ENCODE data around the gene ZBTB20. TPM values are rescaled to one million over a fixed set of nuclear protein-coding genes. Genes with fewer than 3 reads are reported as not detected.
A peak's percentile ranks its signal among the peaks of the same experiment; 100 is the strongest.

The ZBTB20 gene
- polyA plus RNA-seq, 1 of the 3 experiments (the other 2 are of a cell fraction), result 0.43 TPM

DNA sequence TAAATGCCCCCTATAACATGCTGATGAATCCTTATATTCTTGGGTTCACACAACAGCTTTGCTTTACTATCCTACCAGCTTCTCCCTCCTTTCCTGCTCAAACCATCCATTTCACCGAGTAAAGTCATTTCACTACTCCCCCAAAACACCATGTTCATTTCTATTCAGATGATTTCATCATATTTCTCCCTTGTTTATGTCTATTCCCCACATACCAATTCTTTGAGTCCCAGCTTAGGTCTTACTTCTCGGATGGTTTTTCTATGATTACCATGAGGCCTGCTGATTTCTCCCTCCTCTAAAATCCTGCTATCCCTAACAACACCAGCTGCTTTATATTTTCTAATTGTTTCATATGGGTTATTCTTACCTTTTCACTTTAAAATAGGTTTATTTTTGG, 621.8 kb downstream of the ZBTB20 start:
- H3K27me3 ChIP-seq (ENCODE audit: insufficient read depth), result no peaks in the 10 kb centered on the region
- TF ChIP-seq, protein P1, sequence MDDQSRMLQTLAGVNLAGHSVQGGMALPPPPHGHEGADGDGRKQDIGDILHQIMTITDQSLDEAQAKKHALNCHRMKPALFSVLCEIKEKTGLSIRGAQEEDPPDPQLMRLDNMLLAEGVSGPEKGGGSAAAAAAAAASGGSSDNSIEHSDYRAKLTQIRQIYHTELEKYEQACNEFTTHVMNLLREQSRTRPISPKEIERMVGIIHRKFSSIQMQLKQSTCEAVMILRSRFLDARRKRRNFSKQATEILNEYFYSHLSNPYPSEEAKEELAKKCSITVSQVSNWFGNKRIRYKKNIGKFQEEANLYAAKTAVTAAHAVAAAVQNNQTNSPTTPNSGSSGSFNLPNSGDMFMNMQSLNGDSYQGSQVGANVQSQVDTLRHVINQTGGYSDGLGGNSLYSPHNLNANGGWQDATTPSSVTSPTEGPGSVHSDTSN (IDR thresholded peaks at IDR 0.05), result no peak
- no peak overlapping the region for H3K4me3 ChIP-seq (ENCODE audit: low read depth in 2 of 2, low read length in 1 of 2)
- no peaks in the 10 kb centered on the region for H4K20me1 ChIP-seq (ENCODE audit: insufficient read depth)
- no peak overlapping the region for H2AFZ ChIP-seq (ENCODE audit: low read depth)
- H3K79me2 ChIP-seq (ENCODE audit: insufficient read depth), result no peaks in the 10 kb centered on the region
- 98% methylated on average over 2 of the region's 2 CpGs for WGBS (ENCODE audit: low lambda C conversion rate)
- DNase-seq, result no peak
- H3K4me1 ChIP-seq (ENCODE audit: control insufficient read depth in 1 of 2, insufficient read depth in 2 of 2, low read depth in 1 of 2, low read length in 1 of 2), result no peaks in the 10 kb centered on the region
- H3F3A ChIP-seq (replicated peaks; ENCODE audit: insufficient read depth), result no peaks in the 10 kb centered on the region
- H3K36me3 ChIP-seq (replicated peaks in 1 of 2; ENCODE audit: control insufficient read depth in 1 of 2, insufficient read depth in 2 of 2, low read length in 1 of 2), result peaks cover 0 to 3% of the 10 kb centered on the region in 2 experiments
- no peak overlapping the region for H3K27ac ChIP-seq (ENCODE audit: low read depth in 2 of 2, low read length in 1 of 2)
- ChIA-PET POLR2A (no interaction called here), CTCF (interaction anchor here (1.9 to 2.0 kb wide), 2 partner anchors 15 to 107 kb away, joined by 4 to 8 read pairs; no protein-coding TSS in a partner anchor)
- no peaks in the 10 kb centered on the region for H3K9me3 ChIP-seq
- H3K4me2 ChIP-seq, result no peak overlapping the region
- no peaks in the 10 kb centered on the region for H3K9me2 ChIP-seq
- H3K9ac ChIP-seq, result no peak overlapping the region

DNA sequence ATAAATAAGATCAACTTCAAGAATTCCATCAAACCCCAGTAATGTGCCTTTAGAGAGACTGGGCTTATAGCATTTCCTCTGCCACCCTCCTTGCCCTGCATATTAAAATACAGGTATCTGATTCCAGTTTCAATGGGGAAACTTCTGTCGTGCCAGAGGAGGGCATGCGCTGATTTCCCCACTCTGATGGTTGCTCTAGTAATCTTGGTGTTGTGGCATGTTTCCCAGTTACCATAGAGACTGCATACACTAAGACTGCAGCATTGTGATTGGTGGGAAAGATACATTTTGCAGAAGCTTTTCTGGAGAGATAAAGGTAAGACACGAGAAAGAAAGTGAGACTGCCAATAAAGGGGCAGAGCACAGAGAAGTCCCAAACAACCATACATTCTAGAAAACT, 627.7 kb downstream of the ZBTB20 start:
- DNase-seq, result peak; percentile 6
- TF ChIP-seq FOXJ3 (CRISPR knock-in tag; IDR thresholded peaks at IDR 0.05), result no peak
- TF ChIP-seq RFX5 (IDR thresholded peaks at IDR 0.05; ENCODE audit: low read length), result peak; percentile 97
- Histone ChIP-seq H4K20me1 (ENCODE audit: insufficient read depth) (no peaks in the 10 kb centered on the region), H3K36me3 (replicated peaks in 1 of 2; ENCODE audit: control insufficient read depth in 1 of 2, insufficient read depth in 2 of 2, low read length in 1 of 2) (no peaks in the 10 kb centered on the region), H3K4me3 (ENCODE audit: low read depth in 2 of 2, low read length in 1 of 2) (no peak overlapping the region), H2AFZ (ENCODE audit: low read depth) (no peak overlapping the region), H3K9me2 (no peaks in the 10 kb centered on the region), H3K27me3 (ENCODE audit: insufficient read depth) (no peaks in the 10 kb centered on the region), H3K27ac (ENCODE audit: low read depth in 2 of 2, low read length in 1 of 2) (no peak overlapping the region), H3K9ac (no peak overlapping the region), H3F3A (replicated peaks; ENCODE audit: insufficient read depth) (no peaks in the 10 kb centered on the region), H3K4me1 (ENCODE audit: control insufficient read depth in 1 of 2, insufficient read depth in 2 of 2, low read depth in 1 of 2, low read length in 1 of 2) (peaks cover 0 to 2% of the 10 kb centered on the region in 2 experiments; a peak in 2 of 4 replicates), H3K4me2 (no peak overlapping the region), H3K9me3 (no peaks in the 10 kb centered on the region), H3K79me2 (ENCODE audit: insufficient read depth) (no peaks in the 10 kb centered on the region)
- WGBS (ENCODE audit: low lambda C conversion rate), result 67% methylated on average over 3 of the region's 3 CpGs
- ChIA-PET CTCF (no interaction called here), POLR2A (no interaction called here)

DNA sequence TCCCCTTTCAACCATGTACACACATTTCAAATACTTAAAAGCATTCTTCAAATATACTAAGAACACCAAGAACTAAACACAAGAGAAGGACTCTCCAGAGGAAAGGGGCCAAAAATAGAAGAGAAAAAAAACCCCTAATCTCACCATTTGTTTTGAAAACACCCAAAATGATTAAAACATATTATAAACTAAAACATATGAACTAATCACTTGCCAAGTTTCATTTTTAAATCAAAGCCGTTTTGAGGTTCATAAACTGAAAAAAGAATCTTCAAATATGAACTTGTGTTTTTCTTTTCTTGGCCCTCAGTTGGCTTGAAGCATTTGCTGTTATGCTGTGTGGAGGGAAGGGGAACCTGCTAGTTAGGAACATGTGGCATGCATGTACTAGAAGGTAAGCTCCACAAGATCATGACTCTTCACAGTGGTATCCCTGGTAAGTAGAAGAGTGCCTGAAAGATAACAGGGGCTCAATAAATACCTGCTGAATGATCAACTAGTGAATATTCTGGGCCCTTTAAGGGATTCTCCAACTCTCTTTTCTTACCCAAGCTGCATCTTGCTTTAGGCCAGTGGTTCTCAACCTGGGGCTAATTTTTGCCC, 628.8 kb downstream of the ZBTB20 start:
- no peaks in the 10 kb centered on the region for H3K9me3 ChIP-seq
- no peaks in the 10 kb centered on the region for H3K27me3 ChIP-seq (ENCODE audit: insufficient read depth)
- H3K79me2 ChIP-seq (ENCODE audit: insufficient read depth), result no peaks in the 10 kb centered on the region
- H3F3A ChIP-seq (replicated peaks; ENCODE audit: insufficient read depth), result no peaks in the 10 kb centered on the region
- H2AFZ ChIP-seq (ENCODE audit: low read depth), result no peak overlapping the region
- H3K36me3 ChIP-seq (replicated peaks in 1 of 2; ENCODE audit: control insufficient read depth in 1 of 2, insufficient read depth in 2 of 2, low read length in 1 of 2), result peaks cover 0 to 3% of the 10 kb centered on the region in 2 experiments
- CTCF ChIA-PET, result no interaction called here
- H3K4me1 ChIP-seq (ENCODE audit: control insufficient read depth in 1 of 2, insufficient read depth in 2 of 2, low read depth in 1 of 2, low read length in 1 of 2), result peaks cover 0 to 2% of the 10 kb centered on the region in 2 experiments; a peak in 2 of 4 replicates
- H3K9ac ChIP-seq, result no peak overlapping the region
- H3K9me2 ChIP-seq, result no peaks in the 10 kb centered on the region
- H4K20me1 ChIP-seq (ENCODE audit: insufficient read depth), result no peaks in the 10 kb centered on the region
- no peak overlapping the region for H3K4me2 ChIP-seq
- POLR2A ChIA-PET, result no interaction called here
- DNase-seq, result no peak
- TF ChIP-seq, protein P2, sequence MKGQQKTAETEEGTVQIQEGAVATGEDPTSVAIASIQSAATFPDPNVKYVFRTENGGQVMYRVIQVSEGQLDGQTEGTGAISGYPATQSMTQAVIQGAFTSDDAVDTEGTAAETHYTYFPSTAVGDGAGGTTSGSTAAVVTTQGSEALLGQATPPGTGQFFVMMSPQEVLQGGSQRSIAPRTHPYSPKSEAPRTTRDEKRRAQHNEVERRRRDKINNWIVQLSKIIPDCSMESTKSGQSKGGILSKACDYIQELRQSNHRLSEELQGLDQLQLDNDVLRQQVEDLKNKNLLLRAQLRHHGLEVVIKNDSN (IDR thresholded peaks at IDR 0.05; ENCODE audit: borderline replicate concordance, low read depth), result no peak
- TF ChIP-seq, protein P3, sequence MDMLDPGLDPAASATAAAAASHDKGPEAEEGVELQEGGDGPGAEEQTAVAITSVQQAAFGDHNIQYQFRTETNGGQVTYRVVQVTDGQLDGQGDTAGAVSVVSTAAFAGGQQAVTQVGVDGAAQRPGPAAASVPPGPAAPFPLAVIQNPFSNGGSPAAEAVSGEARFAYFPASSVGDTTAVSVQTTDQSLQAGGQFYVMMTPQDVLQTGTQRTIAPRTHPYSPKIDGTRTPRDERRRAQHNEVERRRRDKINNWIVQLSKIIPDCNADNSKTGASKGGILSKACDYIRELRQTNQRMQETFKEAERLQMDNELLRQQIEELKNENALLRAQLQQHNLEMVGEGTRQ (IDR thresholded peaks at IDR 0.05; ENCODE audit: borderline replicate concordance, low read depth, low read length), result no peak
- no peak for TF ChIP-seq NFIC (IDR thresholded peaks at IDR 0.05; ENCODE audit: borderline replicate concordance)
- TF ChIP-seq RFX5 (IDR thresholded peaks at IDR 0.05; ENCODE audit: low read length), result no peak
- TF ChIP-seq FOSL2 (IDR thresholded peaks at IDR 0.05; ENCODE audit: borderline replicate concordance, low read depth), result no peak
- no peak for TF ChIP-seq POLR2AphosphoS5 (IDR thresholded peaks at IDR 0.05; ENCODE audit: low read depth, low read length)
- no peak for TF ChIP-seq SMC3 (IDR thresholded peaks at IDR 0.05; ENCODE audit: low read depth, low read length)
- no peak for TF ChIP-seq RXRA (IDR thresholded peaks at IDR 0.05; ENCODE audit: borderline replicate concordance, low read depth)
- TF ChIP-seq ELF1 (IDR thresholded peaks at IDR 0.05), result no peak
- TF ChIP-seq FOXM1 (IDR thresholded peaks at IDR 0.05; ENCODE audit: low read depth), result no peak
- 91% methylated on average over 1 of the region's 1 CpG for WGBS (ENCODE audit: low lambda C conversion rate)
- H3K27ac ChIP-seq (ENCODE audit: low read depth in 2 of 2, low read length in 1 of 2), result no peak overlapping the region
- no peak overlapping the region for H3K4me3 ChIP-seq (ENCODE audit: low read depth in 2 of 2, low read length in 1 of 2)

All from SK-N-SH (cell line).